ENCODE data around the gene NRXN3.

The NRXN3 gene

GRCh38 chr14:78598046-78598920 lies 428.1 kb downstream of the NRXN3 start:
- TF ChIP-seq CTCF (IDR thresholded peaks at IDR 0.05; ENCODE audit: low read depth, low read length, missing control alignments): peak; percentile 95
- no peak overlapping the region for H3K4me3 ChIP-seq (replicated peaks; ENCODE audit: low read depth, low read length)
- peak; percentile 24 for DNase-seq (ENCODE audit: extremely low read depth, low read depth)

- DNase-seq (ENCODE audit: extremely low read depth, low read depth): no peak
- no peak for TF ChIP-seq CTCF (IDR thresholded peaks at IDR 0.05; ENCODE audit: low read depth, low read length, missing control alignments)
- H3K4me3 ChIP-seq (replicated peaks; ENCODE audit: low read depth, low read length): no peak overlapping the region
Observed at GRCh38 chr14:78605025-78605762, 435.0 kb downstream of the NRXN3 start.

GRCh38 chr14:78605897-78606500 lies 435.8 kb downstream of the NRXN3 start:
- H3K4me3 ChIP-seq (replicated peaks; ENCODE audit: low read depth, low read length): no peak overlapping the region
- TF ChIP-seq CTCF (IDR thresholded peaks at IDR 0.05; ENCODE audit: low read depth, low read length, missing control alignments): no peak
- DNase-seq (ENCODE audit: extremely low read depth, low read depth): peak; percentile 17

GRCh38 chr14:78608998-78609787 lies 439.0 kb downstream of the NRXN3 start:
- DNase-seq (ENCODE audit: extremely low read depth, low read depth): no peak
- TF ChIP-seq CTCF (IDR thresholded peaks at IDR 0.05; ENCODE audit: low read depth, low read length, missing control alignments): no peak
- H3K4me3 ChIP-seq (replicated peaks; ENCODE audit: low read depth, low read length): no peak overlapping the region

GRCh38 chr14:78610994-78611393 lies 440.8 kb downstream of the NRXN3 start:
- TF ChIP-seq CTCF (IDR thresholded peaks at IDR 0.05; ENCODE audit: low read depth, low read length, missing control alignments): no peak
- no peak for DNase-seq (ENCODE audit: extremely low read depth, low read depth)

More at GRCh38 chr14:78610994-78611393, 440.8 kb downstream of the NRXN3 start:
- no peak overlapping the region for H3K4me3 ChIP-seq (replicated peaks; ENCODE audit: low read depth, low read length)

Data from HFF-Myc (cell line).